Ovary (tissue), 9 donors: ENCODE results near the gene PXDC1. TPM values are rescaled to one million over a fixed set of nuclear protein-coding genes. Genes with fewer than 3 reads are reported as not detected.
"Not testable (repeated sequence)": the region's sequence is repeated elsewhere in the genome, so short reads cannot be mapped to it uniquely, and the experiment has no call there.

Experiments used
- DNase-seq, 5 donors: peaks; one replicate each; pipeline ENCODE4 v3.0.0-alpha.2; 2019 to 2020
- H3K27ac ChIP-seq, 2 donors: fragments of 200-600 bp; one replicate each; pipeline versions ENCODE4 v1.5.1 to v1.8.0; 2019 to 2022
- H3K27me3 ChIP-seq: fragments of 200-600 bp; one replicate; pipeline ENCODE4 v1.8.0; 2022
- H3K36me3 ChIP-seq: fragments of 200-600 bp; sonication (generic); one replicate; pipeline ENCODE4 v1.5.1; 2019
- H3K4me1 ChIP-seq: one replicate; pipeline ENCODE4 v1.8.1; 2013; ENCODE audit warnings: mild to moderate bottlenecking, moderate library complexity; ENCODE audit not compliant: insufficient read depth
- H3K4me3 ChIP-seq: fragments of 200-600 bp; sonication (generic); one replicate; pipeline ENCODE4 v1.5.1; 2017
- H3K9me3 ChIP-seq, 2 donors: fragments of 200-600 bp in 1 of 2; sonication (generic) in 1 of 2; one replicate each; pipeline versions ENCODE4 v1.5.1 to v1.8.1; 2013 to 2019; ENCODE audit warnings: mild to moderate bottlenecking in 1 of 2, moderate library complexity in 1 of 2
- EP300 ChIP-seq: sonication (generic); formaldehyde crosslinking; IDR thresholded peaks from one replicate; pipeline ENCODE4 v1.6.1; 2017; ENCODE audit warnings: antibody characterized with exemption
- POLR2A ChIP-seq: fragments of 450-650 bp; IDR thresholded peaks from one replicate; pipeline ENCODE4 v1.6.1; 2017; ENCODE audit warnings: antibody characterized with exemption, mild to moderate bottlenecking, moderate library complexity
- WGBS, 3 donors: extraction: QIAGEN DNeasy Blood & Tissue Kit in 1 of 3; methylation state at CpG; one replicate each; pipeline versions ENCODE4 v1.1.5 to v1.1.7; 2013 to 2017; 5-methylcytosine and 5-hydroxymethylcytosine counted together
- intact Hi-C, 4 donors: fragments of 100-400 bp; cut with DNase I; formaldehyde crosslinking; loops; one replicate each; pipeline versions ENCODE4 v1.11.0 to v1.15.1; 2022 to 2023
- polyA plus RNA-seq, 2 donors: library from polyadenylated mRNA; stranded (reverse); fragments of 200-250 nt in 1 of 2; fragments of 350-450 nt in 1 of 2; fragmentation: Illumina TruSeq in 1 of 2; extraction: RNeasy Lipid Tissue Mini Kit (QIAGEN cat#74804) in 1 of 2; gene quantifications; one replicate each; pipeline ENCODE4 v1.2.3, GENCODE V29; 2013 to 2014
- total RNA-seq, 7 donors: library from RNA; depleted of rRNA in 2 of 7; stranded (reverse); fragments of >200 nt in 2 of 7; fragmentation: NEBNext Ultra II Directional in 3 of 7; extraction: Animal tissue kit (Norgen Biotek cat#: 25700) in 3 of 7; gene quantifications; one replicate each; pipeline versions ENCODE4 v1.1.0 to v1.2.4, GENCODE V29; 2016 to 2023
- TF ChIP-seq, protein P1 (sequence below), 3 donors: fragments of 450-650 bp in 2 of 3; fragments of 200-600 bp in 1 of 3; IDR thresholded peaks; one replicate each; pipeline versions ENCODE4 v1.5.1 to v1.8.0; 2016 to 2022; ENCODE audit warnings: antibody characterized with exemption in 3 of 3, mild to moderate bottlenecking in 1 of 3
- donor health status: DM: no; HTN: no; CAD: no; lungs with moderate emphysema.
- donor health status: DM: no; HTN: no; CAD: no.
- donor health status: Bipolar disorder and iron deficiency.
- donor health status: DM: yes; HTN: yes; CAD: no.
- donor health status: DM: no; HTN: no; CAD: no.
- donor health status: DM: yes; HTN: yes; CAD: no.

PXDC1 gene
- total and polyA plus RNA-seq, 9 donors: 16.1 to 49.4 (median 23.4) TPM

DNA sequence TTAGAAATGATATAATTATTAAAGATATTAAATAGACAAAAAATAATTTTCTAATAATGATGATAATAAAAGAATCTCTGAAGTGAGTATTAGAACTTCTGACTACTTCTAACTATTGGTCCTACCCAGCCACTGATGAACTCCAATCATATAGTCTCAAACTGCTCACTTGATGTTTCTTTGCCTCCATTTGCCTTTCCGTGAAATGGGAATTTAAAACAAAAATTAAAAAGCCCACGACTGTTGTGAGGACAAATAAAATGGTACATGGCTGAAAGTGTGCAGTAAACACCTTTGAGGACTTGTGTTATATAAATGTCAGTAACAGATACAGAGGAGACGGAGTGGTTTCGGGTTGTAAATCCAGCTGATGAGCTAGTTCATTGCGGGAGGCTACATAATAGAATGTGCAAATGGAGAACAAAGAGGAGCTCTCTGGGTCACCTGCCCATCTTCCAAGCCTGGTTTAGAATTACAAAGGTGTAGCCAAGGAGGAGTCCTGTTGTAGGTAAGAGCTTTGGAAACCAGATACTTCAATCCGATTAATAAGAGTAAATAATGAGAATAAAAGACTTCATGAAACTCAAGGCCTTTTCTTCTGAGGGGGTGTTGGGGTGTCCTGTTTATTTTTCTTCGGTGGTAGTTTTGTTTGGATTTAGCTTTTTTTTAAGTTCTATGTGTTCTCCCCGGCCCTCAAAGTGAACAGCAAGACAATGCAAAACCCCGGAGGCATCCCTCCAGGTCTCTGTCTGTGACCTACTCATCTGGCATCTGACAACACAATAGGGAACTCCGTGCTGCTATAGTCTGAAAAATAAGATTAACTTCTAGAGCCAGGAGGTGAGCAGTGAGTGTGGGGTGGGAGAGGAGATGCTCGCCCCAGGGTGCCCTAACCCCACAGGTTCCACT, 4.4 kb upstream of the PXDC1 start:
- Histone ChIP-seq H3K4me3 (no peak overlapping the region), H3K27ac (no peak overlapping the region), H3K9me3 (no peaks in the 10 kb centered on the region), H3K36me3 (no peaks in the 10 kb centered on the region), H3K4me1 (no peaks in the 10 kb centered on the region), H3K27me3 (no peaks in the 10 kb centered on the region)
- WGBS, 3 donors: 46 to 54% (median 52%) methylated on average over 11 of the region's 11 CpGs
- intact Hi-C loops: no loop called here
- TF ChIP-seq, protein P1, sequence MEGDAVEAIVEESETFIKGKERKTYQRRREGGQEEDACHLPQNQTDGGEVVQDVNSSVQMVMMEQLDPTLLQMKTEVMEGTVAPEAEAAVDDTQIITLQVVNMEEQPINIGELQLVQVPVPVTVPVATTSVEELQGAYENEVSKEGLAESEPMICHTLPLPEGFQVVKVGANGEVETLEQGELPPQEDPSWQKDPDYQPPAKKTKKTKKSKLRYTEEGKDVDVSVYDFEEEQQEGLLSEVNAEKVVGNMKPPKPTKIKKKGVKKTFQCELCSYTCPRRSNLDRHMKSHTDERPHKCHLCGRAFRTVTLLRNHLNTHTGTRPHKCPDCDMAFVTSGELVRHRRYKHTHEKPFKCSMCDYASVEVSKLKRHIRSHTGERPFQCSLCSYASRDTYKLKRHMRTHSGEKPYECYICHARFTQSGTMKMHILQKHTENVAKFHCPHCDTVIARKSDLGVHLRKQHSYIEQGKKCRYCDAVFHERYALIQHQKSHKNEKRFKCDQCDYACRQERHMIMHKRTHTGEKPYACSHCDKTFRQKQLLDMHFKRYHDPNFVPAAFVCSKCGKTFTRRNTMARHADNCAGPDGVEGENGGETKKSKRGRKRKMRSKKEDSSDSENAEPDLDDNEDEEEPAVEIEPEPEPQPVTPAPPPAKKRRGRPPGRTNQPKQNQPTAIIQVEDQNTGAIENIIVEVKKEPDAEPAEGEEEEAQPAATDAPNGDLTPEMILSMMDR (IDR thresholded peaks at IDR 0.05): no peak
- no peak for TF ChIP-seq POLR2A
- no peak for TF ChIP-seq EP300
- DNase-seq: no peak

DNA sequence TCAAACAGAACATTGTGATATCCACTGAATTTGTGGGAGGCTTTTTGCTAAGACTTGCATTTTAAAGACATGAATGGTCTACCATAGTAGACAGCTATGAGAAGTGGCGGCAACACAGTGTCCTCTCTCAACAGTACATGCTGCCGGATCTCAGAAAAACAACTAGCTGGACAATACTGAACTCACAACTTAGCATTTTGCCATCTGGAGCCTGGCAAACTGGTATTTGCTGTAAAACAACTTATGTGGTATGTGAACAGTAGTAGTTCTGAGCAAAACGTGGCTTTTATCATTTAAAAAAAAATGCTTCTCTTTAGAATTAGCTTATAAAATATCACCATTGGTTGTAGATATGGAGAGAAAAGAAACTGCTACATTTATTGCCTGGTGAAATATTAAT, 3.3 kb upstream of the PXDC1 start:
- H3K4me3 ChIP-seq: no peak overlapping the region
- TF ChIP-seq EP300 (no peak), POLR2A (no peak)
- TF ChIP-seq, protein P1 (IDR thresholded peaks at IDR 0.05): no peak
- no peaks in the 10 kb centered on the region for H3K36me3 ChIP-seq
- H3K27ac ChIP-seq: no peak overlapping the region
- WGBS, 3 donors: 60 to 71% (median 70%) methylated on average over 3 of the region's 3 CpGs
- H3K4me1 ChIP-seq: peaks cover 1% of the 10 kb centered on the region
- DNase-seq: no peak
- H3K9me3 ChIP-seq: no peaks in the 10 kb centered on the region
- H3K27me3 ChIP-seq: no peaks in the 10 kb centered on the region
- intact Hi-C loops: loop anchor here in 2 of 4 donors (5.0 kb wide), 1 partner anchor 73 kb away; no protein-coding TSS in a partner anchor

DNA sequence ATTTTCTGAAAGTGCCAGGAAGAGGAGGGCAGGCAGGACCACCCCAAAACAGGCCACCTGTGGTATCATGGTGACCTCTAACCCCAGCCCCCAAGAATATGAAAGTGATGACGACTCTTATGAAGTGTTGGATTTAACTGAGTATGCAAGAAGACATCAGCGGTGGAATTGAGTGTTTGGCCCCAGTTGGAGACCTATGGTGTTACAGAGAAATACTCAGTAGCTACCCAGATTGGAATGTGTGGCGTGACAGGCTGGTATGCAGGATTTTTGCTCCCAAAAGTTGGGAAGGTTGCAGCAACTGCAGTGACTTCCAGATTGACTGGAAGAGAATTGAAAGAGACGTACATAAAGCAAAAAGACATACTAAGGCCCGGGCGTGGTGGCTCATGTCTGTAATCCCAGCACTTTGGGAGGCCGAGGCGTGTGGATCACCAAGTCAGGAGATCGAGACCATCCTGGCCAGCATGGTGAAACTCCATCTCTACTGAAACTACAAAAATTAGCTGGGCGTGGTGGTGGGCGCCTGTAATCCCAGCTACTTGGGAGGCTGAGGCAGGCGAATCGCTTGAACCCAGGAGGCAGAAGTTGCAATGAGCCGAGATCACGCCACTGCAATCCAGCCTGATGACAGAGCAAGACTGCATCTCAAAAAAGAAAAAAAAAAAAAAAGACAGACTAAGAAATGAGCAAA, 2.7 kb upstream of the PXDC1 start:
- H3K4me1 ChIP-seq, DNase-seq, H3K36me3 ChIP-seq, H3K27ac ChIP-seq, H3K27me3 ChIP-seq, H3K9me3 ChIP-seq, H3K4me3 ChIP-seq: not testable (repeated sequence)
- WGBS, 3 donors: 95% methylated on average over 15 of the region's 15 CpGs
- intact Hi-C loops: loop anchor here in 2 of 4 donors (5.0 kb wide), 1 partner anchor 73 kb away; no protein-coding TSS in a partner anchor

DNA sequence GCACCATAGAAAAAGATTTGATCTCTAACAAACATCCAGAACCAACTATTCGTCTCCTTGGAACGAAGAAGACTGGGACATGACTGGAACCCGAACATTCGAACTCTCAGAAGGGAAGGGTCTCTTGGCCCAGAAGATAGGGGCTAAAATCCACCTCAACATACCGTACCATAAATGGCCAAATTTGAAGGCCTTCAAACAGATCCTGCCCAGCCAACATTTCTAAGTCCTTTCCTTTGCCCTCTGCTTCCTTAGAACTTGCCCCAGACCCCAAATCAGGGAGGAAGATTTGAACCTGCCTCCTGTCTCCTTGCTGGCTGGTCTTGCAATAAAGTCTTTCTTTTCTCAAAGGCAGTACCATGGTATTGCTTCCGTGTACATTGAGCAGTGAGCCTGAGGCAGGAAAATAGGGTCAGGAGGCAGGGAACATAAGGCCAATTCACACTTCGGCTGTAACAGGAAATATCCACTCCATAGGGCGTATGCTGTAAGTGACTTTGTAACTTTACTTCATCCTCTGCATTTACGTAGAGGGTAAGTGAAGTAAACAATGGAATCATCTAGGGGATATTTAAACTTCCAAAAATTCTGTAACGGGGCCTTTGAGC, 1.8 kb upstream of the PXDC1 start:
- H3K9me3 ChIP-seq: no peaks in the 10 kb centered on the region
- H3K4me3 ChIP-seq: no peak overlapping the region
- intact Hi-C loops: loop anchor here in 2 of 4 donors (5.0 kb wide), 1 partner anchor 74 kb away; no protein-coding TSS in a partner anchor
- TF ChIP-seq EP300 (no peak), POLR2A (no peak)
- TF ChIP-seq, protein P1 (IDR thresholded peaks at IDR 0.05): no peak
- peaks cover 3% of the 10 kb centered on the region for H3K4me1 ChIP-seq
- WGBS, 3 donors: 88 to 91% (median 90%) methylated on average over 10 of the region's 10 CpGs
- no peaks in the 10 kb centered on the region for H3K27me3 ChIP-seq
- no peaks in the 10 kb centered on the region for H3K36me3 ChIP-seq
- no peak for DNase-seq
- no peak overlapping the region for H3K27ac ChIP-seq
